GM12878 (cell line): ENCODE data around the gene ABHD18. TPM values are rescaled to one million over a fixed set of nuclear protein-coding genes. Genes with fewer than 3 reads are reported as not detected.

Source experiments
- IKZF2 ChIP-seq, 2 experiments: fragments of 450-650 bp; IDR thresholded peaks; 2 replicates each; pipeline ENCODE4 v1.6.1; 2017; ENCODE audit warnings: mild to moderate bottlenecking in 2 of 2, moderate library complexity in 2 of 2
- LARP7 ChIP-seq: fragments of 450-650 bp; IDR thresholded peaks from 2 replicates; pipeline ENCODE4 v1.6.1; 2017; ENCODE audit warnings: mild to moderate bottlenecking
- RELA ChIP-seq: fragments of 450-650 bp; IDR thresholded peaks from 2 replicates; pipeline ENCODE4 v1.8.0; 2014; ENCODE audit warnings: borderline replicate concordance; ENCODE audit not compliant: partially characterized antibody
- SIX5 ChIP-seq: IDR thresholded peaks from 2 replicates; pipeline ENCODE4 v1.6.1; 2011; ENCODE audit warnings: mild to moderate bottlenecking, low read depth, low read length, moderate library complexity; ENCODE audit not compliant: severe bottlenecking
- polyA plus RNA-seq, 11 experiments: library from polyadenylated mRNA; depleted of rRNA in 4 of 11; unstranded in 6 of 11; stranded (reverse) in 5 of 11; fragments of >200 nt; fragmentation: Nextera tagmentation in 4 of 11; fragmentation: Illumina TruSeq in 1 of 11; extraction: Ambion mirVana in 4 of 11; extraction: Trizol in 1 of 11; gene quantifications; 1 replicate in 1 of 11; 2 replicates in 10 of 11; pipeline versions ENCODE4 v1.2.1 to v1.2.3, GENCODE V29; 2011 to 2016; ENCODE audit warnings: inconsistent platforms in 2 of 11, missing spikeins in 2 of 11, low read depth in 1 of 11
- total RNA-seq, 4 experiments: library from RNA; depleted of rRNA in 3 of 4; stranded (reverse); fragments of >200 nt in 3 of 4; fragmentation: Illumina TruSeq in 1 of 4; extraction: Trizol in 1 of 4; gene quantifications; 2 replicates each; pipeline versions ENCODE4 v1.2.1 to v1.2.3, GENCODE V29; 2013 to 2021
- TF ChIP-seq, protein P1 (sequence below): fragments of 450-650 bp; IDR thresholded peaks from 2 replicates; pipeline ENCODE4 v1.6.1; 2018; ENCODE audit warnings: borderline replicate concordance, mild to moderate bottlenecking; ENCODE audit not compliant: partially characterized antibody
- TF ChIP-seq, protein P2 (sequence below): fragments of 450-650 bp; IDR thresholded peaks from 2 replicates; pipeline ENCODE4 v1.6.1; 2017; ENCODE audit warnings: mild to moderate bottlenecking, moderate library complexity
- TF ChIP-seq, protein P3 (sequence below): fragments of 450-650 bp; IDR thresholded peaks from 2 replicates; pipeline ENCODE4 v1.6.1; 2017; ENCODE audit warnings: low read depth, mild to moderate bottlenecking, moderate library complexity
- TF ChIP-seq, protein P4 (sequence below): fragments of 450-650 bp; IDR thresholded peaks from 2 replicates; pipeline ENCODE4 v1.6.1; 2014; ENCODE audit warnings: mild to moderate bottlenecking

Gene ABHD18
- total and polyA plus RNA-seq, 10 of the 15 experiments (the other 5 are each of a cell fraction or from before 2014, with no cell fraction given), result 3.4 to 13.5 (median 9.6) TPM

DNA sequence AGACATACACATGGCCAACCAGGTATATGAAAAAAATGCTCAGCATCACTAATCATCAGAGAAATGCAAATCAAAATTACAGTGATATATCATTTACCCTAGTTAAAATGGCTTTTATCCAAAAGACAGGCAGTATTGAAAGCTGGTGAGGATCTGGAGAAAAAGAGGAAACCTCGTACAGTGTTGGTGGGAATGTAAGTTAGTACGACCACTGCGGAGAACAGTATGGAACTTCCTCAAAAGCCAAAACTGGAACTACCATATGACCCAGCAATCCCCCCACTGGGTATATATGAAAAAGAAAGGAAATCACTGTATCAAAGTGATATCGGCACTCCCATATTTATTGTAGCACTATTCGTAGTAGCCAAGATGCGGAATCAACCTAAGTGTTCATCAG lies 23.4 kb downstream of the ABHD18 start (continued):
- TF ChIP-seq, protein P1, sequence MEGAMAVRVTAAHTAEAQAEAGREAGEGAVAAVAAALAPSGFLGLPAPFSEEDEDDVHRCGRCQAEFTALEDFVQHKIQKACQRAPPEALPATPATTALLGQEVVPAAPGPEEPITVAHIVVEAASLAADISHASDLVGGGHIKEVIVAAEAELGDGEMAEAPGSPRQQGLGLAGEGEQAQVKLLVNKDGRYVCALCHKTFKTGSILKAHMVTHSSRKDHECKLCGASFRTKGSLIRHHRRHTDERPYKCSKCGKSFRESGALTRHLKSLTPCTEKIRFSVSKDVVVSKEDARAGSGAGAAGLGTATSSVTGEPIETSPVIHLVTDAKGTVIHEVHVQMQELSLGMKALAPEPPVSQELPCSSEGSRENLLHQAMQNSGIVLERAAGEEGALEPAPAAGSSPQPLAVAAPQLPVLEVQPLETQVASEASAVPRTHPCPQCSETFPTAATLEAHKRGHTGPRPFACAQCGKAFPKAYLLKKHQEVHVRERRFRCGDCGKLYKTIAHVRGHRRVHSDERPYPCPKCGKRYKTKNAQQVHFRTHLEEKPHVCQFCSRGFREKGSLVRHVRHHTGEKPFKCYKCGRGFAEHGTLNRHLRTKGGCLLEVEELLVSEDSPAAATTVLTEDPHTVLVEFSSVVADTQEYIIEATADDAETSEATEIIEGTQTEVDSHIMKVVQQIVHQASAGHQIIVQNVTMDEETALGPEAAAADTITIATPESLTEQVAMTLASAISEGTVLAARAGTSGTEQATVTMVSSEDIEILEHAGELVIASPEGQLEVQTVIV, result no peak
- TF ChIP-seq LARP7 (no peak), RELA (no peak), SIX5 (no peak), IKZF2 (IDR thresholded peaks at IDR 0.05) (no peak)
- TF ChIP-seq, protein P2, sequence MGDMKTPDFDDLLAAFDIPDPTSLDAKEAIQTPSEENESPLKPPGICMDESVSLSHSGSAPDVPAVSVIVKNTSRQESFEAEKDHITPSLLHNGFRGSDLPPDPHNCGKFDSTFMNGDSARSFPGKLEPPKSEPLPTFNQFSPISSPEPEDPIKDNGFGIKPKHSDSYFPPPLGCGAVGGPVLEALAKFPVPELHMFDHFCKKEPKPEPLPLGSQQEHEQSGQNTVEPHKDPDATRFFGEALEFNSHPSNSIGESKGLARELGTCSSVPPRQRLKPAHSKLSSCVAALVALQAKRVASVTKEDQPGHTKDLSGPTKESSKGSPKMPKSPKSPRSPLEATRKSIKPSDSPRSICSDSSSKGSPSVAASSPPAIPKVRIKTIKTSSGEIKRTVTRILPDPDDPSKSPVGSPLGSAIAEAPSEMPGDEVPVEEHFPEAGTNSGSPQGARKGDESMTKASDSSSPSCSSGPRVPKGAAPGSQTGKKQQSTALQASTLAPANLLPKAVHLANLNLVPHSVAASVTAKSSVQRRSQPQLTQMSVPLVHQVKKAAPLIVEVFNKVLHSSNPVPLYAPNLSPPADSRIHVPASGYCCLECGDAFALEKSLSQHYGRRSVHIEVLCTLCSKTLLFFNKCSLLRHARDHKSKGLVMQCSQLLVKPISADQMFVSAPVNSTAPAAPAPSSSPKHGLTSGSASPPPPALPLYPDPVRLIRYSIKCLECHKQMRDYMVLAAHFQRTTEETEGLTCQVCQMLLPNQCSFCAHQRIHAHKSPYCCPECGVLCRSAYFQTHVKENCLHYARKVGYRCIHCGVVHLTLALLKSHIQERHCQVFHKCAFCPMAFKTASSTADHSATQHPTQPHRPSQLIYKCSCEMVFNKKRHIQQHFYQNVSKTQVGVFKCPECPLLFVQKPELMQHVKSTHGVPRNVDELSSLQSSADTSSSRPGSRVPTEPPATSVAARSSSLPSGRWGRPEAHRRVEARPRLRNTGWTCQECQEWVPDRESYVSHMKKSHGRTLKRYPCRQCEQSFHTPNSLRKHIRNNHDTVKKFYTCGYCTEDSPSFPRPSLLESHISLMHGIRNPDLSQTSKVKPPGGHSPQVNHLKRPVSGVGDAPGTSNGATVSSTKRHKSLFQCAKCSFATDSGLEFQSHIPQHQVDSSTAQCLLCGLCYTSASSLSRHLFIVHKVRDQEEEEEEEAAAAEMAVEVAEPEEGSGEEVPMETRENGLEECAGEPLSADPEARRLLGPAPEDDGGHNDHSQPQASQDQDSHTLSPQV, result no peak
- TF ChIP-seq, protein P3, sequence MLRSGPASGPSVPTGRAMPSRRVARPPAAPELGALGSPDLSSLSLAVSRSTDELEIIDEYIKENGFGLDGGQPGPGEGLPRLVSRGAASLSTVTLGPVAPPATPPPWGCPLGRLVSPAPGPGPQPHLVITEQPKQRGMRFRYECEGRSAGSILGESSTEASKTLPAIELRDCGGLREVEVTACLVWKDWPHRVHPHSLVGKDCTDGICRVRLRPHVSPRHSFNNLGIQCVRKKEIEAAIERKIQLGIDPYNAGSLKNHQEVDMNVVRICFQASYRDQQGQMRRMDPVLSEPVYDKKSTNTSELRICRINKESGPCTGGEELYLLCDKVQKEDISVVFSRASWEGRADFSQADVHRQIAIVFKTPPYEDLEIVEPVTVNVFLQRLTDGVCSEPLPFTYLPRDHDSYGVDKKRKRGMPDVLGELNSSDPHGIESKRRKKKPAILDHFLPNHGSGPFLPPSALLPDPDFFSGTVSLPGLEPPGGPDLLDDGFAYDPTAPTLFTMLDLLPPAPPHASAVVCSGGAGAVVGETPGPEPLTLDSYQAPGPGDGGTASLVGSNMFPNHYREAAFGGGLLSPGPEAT, result no peak
- TF ChIP-seq, protein P4, sequence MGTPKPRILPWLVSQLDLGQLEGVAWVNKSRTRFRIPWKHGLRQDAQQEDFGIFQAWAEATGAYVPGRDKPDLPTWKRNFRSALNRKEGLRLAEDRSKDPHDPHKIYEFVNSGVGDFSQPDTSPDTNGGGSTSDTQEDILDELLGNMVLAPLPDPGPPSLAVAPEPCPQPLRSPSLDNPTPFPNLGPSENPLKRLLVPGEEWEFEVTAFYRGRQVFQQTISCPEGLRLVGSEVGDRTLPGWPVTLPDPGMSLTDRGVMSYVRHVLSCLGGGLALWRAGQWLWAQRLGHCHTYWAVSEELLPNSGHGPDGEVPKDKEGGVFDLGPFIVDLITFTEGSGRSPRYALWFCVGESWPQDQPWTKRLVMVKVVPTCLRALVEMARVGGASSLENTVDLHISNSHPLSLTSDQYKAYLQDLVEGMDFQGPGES, result no peak
- TF ChIP-seq, all 136 proteins: peak for 0
